PC-3 (cell line): ENCODE measurements around the gene CAMTA1. TPM values are rescaled to one million over a fixed set of nuclear protein-coding genes. Genes with fewer than 3 reads are reported as not detected.

Experiments used
- ATAC-seq: fragments of 200-7000 bp; cut with Tn5 transposase; 2 replicates; pipeline ENCODE4 v1.9.1; 2020; ENCODE audit warnings: mild to moderate bottlenecking, moderate library complexity
- BruUV-seq: library from RNA; stranded (reverse); fragments of 400-500 nt; replicated peaks from 2 replicates; lab custom pipeline; 2021; lab: Mats Ljungman, UMichigan
- CTCF ChIA-PET: fragments of 300-600 bp; sonication (Branson Sonifier 250); formaldehyde crosslinking; loops from one replicate; lab custom pipeline; 2022; ENCODE audit warnings: antibody characterized with exemption; lab: Charles Lee
- POLR2A ChIA-PET: fragments of 300-600 bp; sonication (Branson Sonifier 250); formaldehyde crosslinking; loops from one replicate; lab custom pipeline; 2022; ENCODE audit warnings: antibody characterized with exemption; ENCODE audit not compliant: unreplicated experiment; lab: Charles Lee
- DNase-seq: peaks from one replicate; pipeline ENCODE4 v3.0.0-alpha.2; 2015
- H2AFZ ChIP-seq: fragments of 300-600 bp; sonication (generic); 2 replicates; pipeline ENCODE4 v1.6.0; 2016; ENCODE audit warnings: antibody characterized with exemption, low read length
- H3F3A ChIP-seq: fragments of 300-600 bp; sonication (generic); one replicate; pipeline ENCODE4 v1.6.0; 2017; ENCODE audit warnings: antibody characterized with exemption, low read length, control low read depth, mild to moderate bottlenecking; ENCODE audit not compliant: unreplicated experiment
- H3K27ac ChIP-seq: fragments of 300-600 bp; sonication (generic); 2 replicates; pipeline ENCODE4 v1.5.1; 2016; ENCODE audit warnings: mild to moderate bottlenecking, low read length
- H3K27me3 ChIP-seq: fragments of 300-600 bp; sonication (generic); 2 replicates; pipeline ENCODE4 v1.6.1; 2016; ENCODE audit warnings: low read length, mixed read lengths
- H3K36me3 ChIP-seq: fragments of 300-600 bp; sonication (generic); 2 replicates; pipeline ENCODE4 v1.6.1; 2016; ENCODE audit warnings: low read depth, mixed run types, low read length, mixed read lengths
- H3K4me1 ChIP-seq: fragments of 300-600 bp; sonication (generic); 2 replicates; pipeline ENCODE4 v1.5.1; 2016; ENCODE audit warnings: low read length; ENCODE audit not compliant: insufficient read depth
- H3K4me2 ChIP-seq: fragments of 300-600 bp; sonication (generic); 2 replicates; pipeline ENCODE4 v1.6.0; 2016; ENCODE audit warnings: low read length
- H3K4me3 ChIP-seq: fragments of 300-600 bp; sonication (generic); 2 replicates; pipeline ENCODE4 v1.5.1; 2016; ENCODE audit warnings: mild to moderate bottlenecking, low read length, mixed read lengths
- H3K79me2 ChIP-seq: fragments of 300-600 bp; sonication (generic); 2 replicates; pipeline ENCODE4 v1.6.1; 2017; ENCODE audit warnings: low read length, mixed read lengths
- H3K9ac ChIP-seq: fragments of 300-600 bp; sonication (generic); 2 replicates; pipeline ENCODE4 v1.6.0; 2016; ENCODE audit warnings: mild to moderate bottlenecking, low read length
- H3K9me2 ChIP-seq: fragments of 300-600 bp; sonication (generic); replicated peaks from 2 replicates; pipeline ENCODE4 v1.6.1; 2016; ENCODE audit warnings: mixed run types, low read length, mixed read lengths
- H3K9me3 ChIP-seq: fragments of 300-600 bp; sonication (generic); 2 replicates; pipeline ENCODE4 v1.6.1; 2016; ENCODE audit warnings: low read length, mixed read lengths
- H4K20me1 ChIP-seq: fragments of 300-600 bp; sonication (generic); 2 replicates; pipeline ENCODE4 v1.6.1; 2016; ENCODE audit warnings: low read length, mixed read lengths
- EZH2 ChIP-seq: fragments of 300-600 bp; sonication (generic); IDR thresholded peaks from one replicate; pipeline ENCODE4 v1.6.1; 2017; ENCODE audit warnings: antibody characterized with exemption, mild to moderate bottlenecking, low read length; ENCODE audit not compliant: unreplicated experiment
- EZH2phosphoT487 ChIP-seq: fragments of 300-600 bp; sonication (generic); IDR thresholded peaks from 2 replicates; pipeline ENCODE4 v1.6.1; 2018; ENCODE audit warnings: mild to moderate bottlenecking, antibody characterized with exemption, low read length, borderline replicate concordance
- intact Hi-C: fragments of 100-400 bp; cut with micrococcal nuclease; formaldehyde crosslinking; loops from 2 replicates; pipeline ENCODE4 v1.9.0; 2023
- total RNA-seq: library from RNA; depleted of rRNA; stranded (reverse); fragments of >200 nt; gene quantifications from 2 replicates; pipeline ENCODE4 v1.2.3, GENCODE V29; 2014
- TF ChIP-seq, protein P1 (sequence below): fragments of 300-600 bp; sonication (generic); conservative IDR thresholded peaks from 2 replicates; pipeline ENCODE4 v1.5.1; 2017; ENCODE audit warnings: antibody characterized with exemption, low read depth, mild to moderate bottlenecking, low read length

The CAMTA1 gene
- total RNA-seq, 1 experiment from 2014 or later = 40.8 TPM

DNA sequence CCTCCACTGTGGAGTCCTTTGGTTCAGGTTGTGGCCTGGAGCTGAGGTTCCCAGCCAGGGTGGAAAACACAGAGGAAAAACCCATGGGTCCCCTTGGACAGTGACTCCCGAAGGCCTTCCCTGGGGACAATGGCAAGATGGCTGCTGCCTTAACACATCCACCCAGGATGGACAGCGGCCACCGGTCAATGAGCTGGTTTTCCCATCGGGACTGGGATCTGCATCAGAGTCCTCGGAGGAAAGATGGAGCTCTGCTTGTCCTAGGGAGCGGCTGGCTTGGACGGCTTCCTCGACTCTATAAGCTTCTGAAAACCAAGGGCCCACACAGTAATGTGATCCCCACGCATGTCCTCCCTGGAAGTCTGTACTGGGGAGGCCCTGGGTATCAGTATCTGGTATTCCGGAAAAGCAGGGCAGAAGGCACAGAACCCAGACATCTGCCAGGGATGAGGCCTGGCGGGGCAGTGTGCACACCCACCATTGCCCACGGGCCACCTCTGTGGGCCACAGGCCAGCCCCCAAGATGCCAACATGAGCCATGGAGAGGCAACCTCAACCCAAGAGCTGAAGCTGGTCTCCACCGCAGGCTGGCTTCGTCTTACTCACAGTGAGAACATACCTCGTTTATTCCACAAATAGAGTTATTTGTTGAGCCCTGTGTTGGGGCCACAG, 891.2 kb downstream of the CAMTA1 start:
- Histone ChIP-seq H3K4me2 (no peak overlapping the region), H4K20me1 (no peaks in the 10 kb centered on the region), H3K4me1 (no peaks in the 10 kb centered on the region), H3K79me2 (no peaks in the 10 kb centered on the region), H3K36me3 (no peaks in the 10 kb centered on the region), H3K9me3 (no peaks in the 10 kb centered on the region), H3K4me3 (no peak overlapping the region), H3K9ac (no peak overlapping the region), H3K9me2 (no peaks in the 10 kb centered on the region), H3F3A (no peaks in the 10 kb centered on the region), H3K27me3 (peaks cover 43% of the 10 kb centered on the region), H3K27ac (no peak overlapping the region), H2AFZ (no peak overlapping the region)
- intact Hi-C loops = no loop called here
- no peak for TF ChIP-seq EZH2
- no peak for TF ChIP-seq EZH2phosphoT487
- TF ChIP-seq, protein P1, sequence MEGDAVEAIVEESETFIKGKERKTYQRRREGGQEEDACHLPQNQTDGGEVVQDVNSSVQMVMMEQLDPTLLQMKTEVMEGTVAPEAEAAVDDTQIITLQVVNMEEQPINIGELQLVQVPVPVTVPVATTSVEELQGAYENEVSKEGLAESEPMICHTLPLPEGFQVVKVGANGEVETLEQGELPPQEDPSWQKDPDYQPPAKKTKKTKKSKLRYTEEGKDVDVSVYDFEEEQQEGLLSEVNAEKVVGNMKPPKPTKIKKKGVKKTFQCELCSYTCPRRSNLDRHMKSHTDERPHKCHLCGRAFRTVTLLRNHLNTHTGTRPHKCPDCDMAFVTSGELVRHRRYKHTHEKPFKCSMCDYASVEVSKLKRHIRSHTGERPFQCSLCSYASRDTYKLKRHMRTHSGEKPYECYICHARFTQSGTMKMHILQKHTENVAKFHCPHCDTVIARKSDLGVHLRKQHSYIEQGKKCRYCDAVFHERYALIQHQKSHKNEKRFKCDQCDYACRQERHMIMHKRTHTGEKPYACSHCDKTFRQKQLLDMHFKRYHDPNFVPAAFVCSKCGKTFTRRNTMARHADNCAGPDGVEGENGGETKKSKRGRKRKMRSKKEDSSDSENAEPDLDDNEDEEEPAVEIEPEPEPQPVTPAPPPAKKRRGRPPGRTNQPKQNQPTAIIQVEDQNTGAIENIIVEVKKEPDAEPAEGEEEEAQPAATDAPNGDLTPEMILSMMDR = no peak
- BruUV-seq = no TSS peak
- ATAC-seq (no peak), DNase-seq (no peak)
- POLR2A ChIA-PET = no interaction called here
- CTCF ChIA-PET = no interaction called here

DNA sequence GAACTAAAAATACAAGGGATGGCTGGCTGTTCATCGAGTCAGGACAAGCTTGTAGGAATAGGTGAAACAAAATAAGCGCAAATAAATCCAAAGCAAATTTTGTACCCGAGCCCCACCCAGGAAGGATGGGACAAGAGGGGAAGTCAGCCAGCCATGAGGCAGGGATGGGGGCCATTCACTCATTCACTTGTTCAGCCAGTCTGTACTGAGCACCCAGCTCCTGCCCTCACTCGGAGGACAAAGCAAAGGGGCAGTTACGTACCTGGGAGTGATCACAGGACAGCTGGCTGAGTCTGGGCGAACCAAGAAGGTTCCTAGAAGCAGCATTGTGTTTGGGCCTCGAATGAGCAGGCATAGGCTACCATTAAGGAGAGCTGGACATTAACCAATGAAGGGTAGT, 891.9 kb downstream of the CAMTA1 start:
- no peaks in the 10 kb centered on the region for H3F3A ChIP-seq
- ChIA-PET POLR2A (no interaction called here), CTCF (no interaction called here)
- intact Hi-C loops = no loop called here
- peaks cover 43% of the 10 kb centered on the region for H3K27me3 ChIP-seq
- no peaks in the 10 kb centered on the region for H3K36me3 ChIP-seq
- H3K4me3 ChIP-seq = no peak overlapping the region
- H3K27ac ChIP-seq = no peak overlapping the region
- no peak overlapping the region for H3K9ac ChIP-seq
- H3K4me2 ChIP-seq = no peak overlapping the region
- no peaks in the 10 kb centered on the region for H3K4me1 ChIP-seq
- ATAC-seq (no peak), DNase-seq (no peak)
- H4K20me1 ChIP-seq = no peaks in the 10 kb centered on the region
- BruUV-seq = no TSS peak
- H3K9me2 ChIP-seq = no peaks in the 10 kb centered on the region
- TF ChIP-seq, protein P1 = no peak
- TF ChIP-seq EZH2 (no peak), EZH2phosphoT487 (no peak)
- no peaks in the 10 kb centered on the region for H3K9me3 ChIP-seq
- H2AFZ ChIP-seq = no peak overlapping the region
- no peaks in the 10 kb centered on the region for H3K79me2 ChIP-seq

GRCh38 chr1:7677815-7678214, 892.6 kb downstream of the CAMTA1 start:
- no peaks in the 10 kb centered on the region for H3K4me1 ChIP-seq
- no peak overlapping the region for H3K27ac ChIP-seq
- no peak for DNase-seq
- H4K20me1 ChIP-seq = no peaks in the 10 kb centered on the region
- no peak for TF ChIP-seq EZH2
- no peak for TF ChIP-seq EZH2phosphoT487
- TF ChIP-seq, protein P1 = no peak
- CTCF ChIA-PET = no interaction called here
- H3K27me3 ChIP-seq = peaks cover 43% of the 10 kb centered on the region
- H3K4me2 ChIP-seq = no peak overlapping the region
- POLR2A ChIA-PET = no interaction called here
- no peak overlapping the region for H2AFZ ChIP-seq
- intact Hi-C loops = no loop called here
- ATAC-seq = no peak
- H3K9me3 ChIP-seq = no peaks in the 10 kb centered on the region
- no TSS peak for BruUV-seq
- no peak overlapping the region for H3K9ac ChIP-seq
- no peak overlapping the region for H3K4me3 ChIP-seq
- no peaks in the 10 kb centered on the region for H3K79me2 ChIP-seq
- no peaks in the 10 kb centered on the region for H3F3A ChIP-seq
- no peaks in the 10 kb centered on the region for H3K9me2 ChIP-seq
- no peaks in the 10 kb centered on the region for H3K36me3 ChIP-seq
